Measurements from ENCODE around the gene SARNP. TPM values are rescaled to one million over a fixed set of nuclear protein-coding genes. Genes with fewer than 3 reads are reported as not detected.

The SARNP gene
- total RNA-seq, 1 donor from 2014 or later, result 85.7 TPM

GRCh38 chr12:55711786-55712553, 105.6 kb downstream of the SARNP start:
- DNase-seq (ENCODE audit: low spot score, unreplicated experiment), result no peak
- Mint-ChIP-seq H3K4me1 (ENCODE audit: low read depth) (peaks cover 16% of the 10 kb centered on the region), H3K4me3 (ENCODE audit: low read depth) (no peak overlapping the region), H3K9me3 (ENCODE audit: low read depth) (no peaks in the 10 kb centered on the region), H3K27ac (no peak overlapping the region), H3K36me3 (ENCODE audit: insufficient read depth) (peaks cover 2% of the 10 kb centered on the region), H3K27me3 (peaks cover 60% of the 10 kb centered on the region)
- TF ChIP-seq CTCF (IDR thresholded peaks at IDR 0.05; ENCODE audit: unreplicated experiment), result no peak

GRCh38 chr12:55708695-55709233, 108.8 kb downstream of the SARNP start:
- Mint-ChIP-seq H3K36me3 (ENCODE audit: insufficient read depth) (no peaks in the 10 kb centered on the region), H3K4me1 (ENCODE audit: low read depth) (peaks cover 14% of the 10 kb centered on the region), H3K27me3 (peaks cover 90% of the 10 kb centered on the region), H3K9me3 (ENCODE audit: low read depth) (no peaks in the 10 kb centered on the region), H3K27ac (no peak overlapping the region), H3K4me3 (ENCODE audit: low read depth) (peak overlapping the region; percentile 73)
- TF ChIP-seq CTCF (IDR thresholded peaks at IDR 0.05; ENCODE audit: unreplicated experiment), result no peak
- no peak for DNase-seq (ENCODE audit: low spot score, unreplicated experiment)

GRCh38 chr12:55707841-55708694, 109.5 kb downstream of the SARNP start, which contains the start of gene ITGA7:
Gene ITGA7, minus strand, starts transcription at chr12:55707904. Its CDS starts 222 bp downstream, at chr12:55707682.
- H3K4me1 Mint-ChIP-seq (ENCODE audit: low read depth), result peaks cover 14% of the 10 kb centered on the region
- H3K36me3 Mint-ChIP-seq (ENCODE audit: insufficient read depth), result no peaks in the 10 kb centered on the region
- peak; percentile 71 for DNase-seq (ENCODE audit: low spot score, unreplicated experiment)
- no peak for TF ChIP-seq CTCF (IDR thresholded peaks at IDR 0.05; ENCODE audit: unreplicated experiment)
- peaks cover 90% of the 10 kb centered on the region for H3K27me3 Mint-ChIP-seq
- no peak within 1 kb of the TSS for H3K27ac Mint-ChIP-seq
- H3K4me3 Mint-ChIP-seq (ENCODE audit: low read depth), result peak within 1 kb of the TSS; percentile 73
- H3K9me3 Mint-ChIP-seq (ENCODE audit: low read depth), result no peaks in the 10 kb centered on the region

Other genes with a start within 250 kb of the SARNP start
- not detected in 2 replicates for gene OR2AP1, start 245.3 kb downstream of the SARNP start, total RNA-seq
- not detected in 2 replicates for gene OR10P1, start 180.8 kb downstream of the SARNP start, total RNA-seq
- gene ITGA7, start 109.8 kb downstream of the SARNP start, total RNA-seq, result 23.6 and 25.1 TPM in 2 replicates
- 65.8 and 68.5 TPM in 2 replicates for gene BLOC1S1, start 101.7 kb downstream of the SARNP start, total RNA-seq
- gene RDH5, start 97.3 kb downstream of the SARNP start, total RNA-seq, result 7.9 and 9.7 TPM in 2 replicates
- gene CD63, start 88.7 kb downstream of the SARNP start, total RNA-seq, result 407 and 432 TPM in 2 replicates
- 42.8 and 50.3 TPM in 2 replicates for gene GDF11, start 74.6 kb downstream of the SARNP start, total RNA-seq
- 36.5 and 40.5 TPM in 2 replicates for gene ORMDL2, start 317 bp upstream of the SARNP start, total RNA-seq
- gene DNAJC14, start 11.9 kb upstream of the SARNP start, total RNA-seq, result 37.6 and 38.6 TPM in 2 replicates
- gene MMP19, start 25.2 kb upstream of the SARNP start, total RNA-seq, result 0.62 and 0.89 TPM in 2 replicates
- 38.0 and 42.8 TPM in 2 replicates for gene PYM1, start 110.2 kb upstream of the SARNP start, total RNA-seq
- 10.2 and 16.8 TPM in 2 replicates for gene DGKA, start 113.4 kb upstream of the SARNP start, total RNA-seq
- gene PMEL, start 148.3 kb upstream of the SARNP start, total RNA-seq, result 3.7 and 6.3 TPM in 2 replicates
- gene CDK2, start 149.1 kb upstream of the SARNP start, total RNA-seq, result 62.1 and 66.9 TPM in 2 replicates
- 111 and 116 TPM in 2 replicates for gene RAB5B, start 156.4 kb upstream of the SARNP start, total RNA-seq
- 44.8 and 45.6 TPM in 2 replicates for gene SUOX, start 179.6 kb upstream of the SARNP start, total RNA-seq
- 20.6 and 21.0 TPM in 2 replicates for gene IKZF4, start 203.3 kb upstream of the SARNP start, total RNA-seq
- gene RPS26, start 224.2 kb upstream of the SARNP start, total RNA-seq, result 30.2 and 39.3 TPM in 2 replicates